Karpas-422 (cell line): ENCODE data around the gene UBE2Q2. TPM values are rescaled to one million over a fixed set of nuclear protein-coding genes. Genes with fewer than 3 reads are reported as not detected.
"Not testable (repeated sequence)": the region's sequence is repeated elsewhere in the genome, so short reads cannot be mapped to it uniquely, and the experiment has no call there.

ENCODE experiments used
- DNase-seq: peaks from one replicate; pipeline ENCODE4 v3.0.0-alpha.2; 2015
- H2AFZ ChIP-seq: fragments of 200-600 bp; sonication (generic); 2 replicates; pipeline ENCODE4 v1.6.1; 2014; ENCODE audit warnings: antibody characterized with exemption, low read length, mixed read lengths
- H3K27ac ChIP-seq: fragments of 200-600 bp; sonication (generic); 2 replicates; pipeline ENCODE4 v1.5.1; 2014; ENCODE audit warnings: mild to moderate bottlenecking, low read length, moderate library complexity
- H3K27me3 ChIP-seq: fragments of 200-600 bp; sonication (generic); 2 replicates; pipeline ENCODE4 v1.6.1; 2014; ENCODE audit warnings: low read length, mixed read lengths
- H3K36me3 ChIP-seq: fragments of 200-600 bp; sonication (generic); 2 replicates; pipeline ENCODE4 v1.6.1; 2014; ENCODE audit warnings: low read length, mixed read lengths; ENCODE audit not compliant: insufficient read depth
- H3K4me1 ChIP-seq: fragments of 200-600 bp; sonication (generic); 2 replicates; pipeline ENCODE4 v1.6.1; 2014; ENCODE audit warnings: mild to moderate bottlenecking, low read length, mixed read lengths
- H3K4me2 ChIP-seq: fragments of 200-600 bp; sonication (generic); 2 replicates; pipeline ENCODE4 v1.6.1; 2014; ENCODE audit warnings: low read length, low read depth, mild to moderate bottlenecking; ENCODE audit not compliant: poor library complexity, severe bottlenecking
- H3K4me3 ChIP-seq: fragments of 200-600 bp; sonication (generic); 2 replicates; pipeline ENCODE4 v1.5.1; 2014; ENCODE audit warnings: mild to moderate bottlenecking, antibody characterized with exemption, low read length, mixed read lengths
- H3K79me2 ChIP-seq: fragments of 200-600 bp; sonication (generic); 2 replicates; pipeline ENCODE4 v1.6.1; 2014; ENCODE audit warnings: mild to moderate bottlenecking, low read length, mixed read lengths
- H3K9ac ChIP-seq: fragments of 200-600 bp; sonication (generic); 2 replicates; pipeline ENCODE4 v1.6.0; 2014; ENCODE audit warnings: low read length
- H3K9me2 ChIP-seq: fragments of 200-600 bp; sonication (generic), shearing (Covaris generic); replicated peaks from 2 replicates; pipeline ENCODE4 v1.6.0; 2014; ENCODE audit warnings: mild to moderate bottlenecking, low read length, moderate library complexity; ENCODE audit not compliant: insufficient read depth
- H3K9me3 ChIP-seq: fragments of 300-700, 200-600 bp; sonication (generic); 2 replicates; pipeline ENCODE4 v1.6.1; 2014; ENCODE audit warnings: low read length, mixed read lengths
- H4K20me1 ChIP-seq: fragments of 200-600 bp; sonication (generic); 2 replicates; pipeline ENCODE4 v1.6.1; 2014; ENCODE audit warnings: mild to moderate bottlenecking, antibody characterized with exemption, low read length, low read depth; ENCODE audit not compliant: insufficient read depth
- total RNA-seq: library from RNA; depleted of rRNA; stranded (reverse); fragments of >200 nt; shearing (Covaris generic); gene quantifications from 2 replicates; pipeline ENCODE4 v1.2.3, GENCODE V29; 2014; ENCODE audit warnings: low replicate concordance

Gene UBE2Q2
- total RNA-seq, 1 experiment from 2014 or later = 36.3 TPM

DNA sequence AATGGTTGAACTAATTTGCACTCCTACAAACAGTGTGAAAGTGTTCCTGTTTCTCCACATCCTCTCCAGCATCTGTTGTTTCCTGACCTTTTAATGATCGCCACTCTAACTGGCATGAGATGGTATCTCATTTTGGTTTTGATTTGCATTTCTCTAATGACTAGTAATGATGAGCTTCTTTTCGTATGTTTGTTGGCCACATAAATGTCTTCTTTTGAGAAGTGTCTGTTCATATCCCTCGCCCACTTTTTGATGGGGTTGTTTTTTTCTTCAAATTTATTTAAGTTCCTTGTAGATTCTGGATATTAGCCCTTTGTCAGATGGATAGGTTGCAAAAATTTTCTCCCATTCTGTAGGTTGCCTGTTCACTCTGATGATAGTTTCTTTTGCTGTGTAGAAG lies 67.1 kb downstream of the UBE2Q2 start:
- not testable (repeated sequence) for DNase-seq, H3K27ac ChIP-seq, H3K4me3 ChIP-seq, H2AFZ ChIP-seq, H4K20me1 ChIP-seq, H3K9ac ChIP-seq, H3K4me2 ChIP-seq, H3K27me3 ChIP-seq, H3K4me1 ChIP-seq, H3K9me2 ChIP-seq, H3K9me3 ChIP-seq
- Histone ChIP-seq H3K36me3 (peaks cover 57% of the 10 kb centered on the region), H3K79me2 (peaks cover 88% of the 10 kb centered on the region)

DNA sequence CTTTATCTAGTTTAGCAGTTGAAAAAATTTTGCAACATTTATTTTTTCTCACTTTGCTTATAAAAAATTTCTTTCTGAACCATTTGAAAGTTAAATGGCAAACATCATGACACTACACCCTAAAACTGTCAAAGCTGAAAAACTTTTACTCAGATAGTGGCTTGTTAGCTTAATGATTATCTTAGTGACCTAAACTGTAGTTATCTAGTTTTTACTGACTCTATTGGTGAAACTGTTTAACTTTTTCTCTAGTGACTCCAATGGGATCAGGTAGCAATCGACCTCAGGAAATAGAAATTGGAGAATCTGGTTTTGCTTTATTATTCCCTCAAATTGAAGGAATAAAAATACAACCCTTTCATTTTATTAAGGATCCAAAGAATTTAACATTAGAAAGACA lies 73.7 kb downstream of the UBE2Q2 start:
- no peaks in the 10 kb centered on the region for H3K27me3 ChIP-seq
- H3K9ac ChIP-seq = no peak overlapping the region
- no peak overlapping the region for H3K27ac ChIP-seq
- no peak overlapping the region for H3K4me2 ChIP-seq
- no peaks in the 10 kb centered on the region for H3K9me3 ChIP-seq
- H2AFZ ChIP-seq = no peak overlapping the region
- no peaks in the 10 kb centered on the region for H3K9me2 ChIP-seq
- peaks cover 69% of the 10 kb centered on the region for H3K79me2 ChIP-seq
- no peaks in the 10 kb centered on the region for H3K4me1 ChIP-seq
- no peaks in the 10 kb centered on the region for H4K20me1 ChIP-seq
- no peak for DNase-seq
- no peak overlapping the region for H3K4me3 ChIP-seq
- H3K36me3 ChIP-seq = peaks cover 42% of the 10 kb centered on the region

DNA sequence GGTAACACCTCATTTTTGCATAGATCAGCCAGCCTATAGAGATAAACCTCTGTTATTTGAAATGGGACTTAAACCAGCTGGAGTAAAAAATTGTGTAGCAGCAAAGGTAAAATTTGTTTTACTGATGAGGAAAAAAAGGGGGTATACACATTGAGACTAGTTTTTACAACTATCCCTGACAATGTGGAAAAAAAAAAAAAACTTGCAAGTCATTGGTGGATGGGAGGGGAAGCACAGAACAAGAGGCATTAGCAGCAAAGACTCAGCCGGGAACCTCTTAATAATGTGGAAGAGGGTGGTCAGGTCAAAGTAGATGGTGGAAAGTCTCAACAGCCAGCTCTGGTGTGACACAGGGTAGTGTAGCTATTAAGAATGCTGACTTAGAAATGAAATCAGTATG lies 74.9 kb downstream of the UBE2Q2 start:
- Histone ChIP-seq H3K9ac (no peak overlapping the region), H3K27ac (no peak overlapping the region), H2AFZ (no peak overlapping the region), H3K79me2 (peaks cover 72% of the 10 kb centered on the region), H3K9me2 (no peaks in the 10 kb centered on the region), H3K4me1 (peaks cover 11% of the 10 kb centered on the region), H3K36me3 (peaks cover 42% of the 10 kb centered on the region), H3K4me3 (no peak overlapping the region), H3K9me3 (no peaks in the 10 kb centered on the region), H4K20me1 (no peaks in the 10 kb centered on the region), H3K4me2 (no peak overlapping the region), H3K27me3 (no peaks in the 10 kb centered on the region)
- no peak for DNase-seq

DNA sequence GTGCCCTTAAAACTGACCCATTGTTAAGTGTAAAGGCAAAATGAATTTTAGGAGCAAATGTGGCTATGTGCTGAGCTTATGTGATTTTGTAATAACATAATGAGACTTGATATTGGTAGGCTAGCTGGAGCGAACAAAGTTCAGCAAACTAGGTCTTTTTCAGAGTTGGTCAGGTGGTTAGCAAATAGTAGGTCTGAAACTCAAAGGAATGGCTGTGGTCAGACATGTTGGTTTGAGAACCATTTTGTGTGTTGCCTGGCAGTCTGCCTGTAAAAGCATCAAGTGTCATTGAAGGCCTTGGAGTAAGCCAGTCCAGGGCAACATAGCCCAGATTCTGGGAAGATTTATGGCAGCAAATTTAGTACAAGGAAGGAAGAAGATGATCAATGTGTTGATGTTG lies 76.8 kb downstream of the UBE2Q2 start:
- no peaks in the 10 kb centered on the region for H3K27me3 ChIP-seq
- DNase-seq = no peak
- H2AFZ ChIP-seq = no peak overlapping the region
- no peaks in the 10 kb centered on the region for H3K9me3 ChIP-seq
- H3K9me2 ChIP-seq = no peaks in the 10 kb centered on the region
- H3K36me3 ChIP-seq = peaks cover 30% of the 10 kb centered on the region; the same call in 1 of the 2 replicates
- H3K9ac ChIP-seq = no peak overlapping the region
- peaks cover 28% of the 10 kb centered on the region for H3K4me1 ChIP-seq
- no peak overlapping the region for H3K27ac ChIP-seq
- no peak overlapping the region for H3K4me3 ChIP-seq
- H4K20me1 ChIP-seq = no peaks in the 10 kb centered on the region; the same call in 1 of the 2 replicates
- H3K4me2 ChIP-seq = no peak overlapping the region
- peaks cover 73% of the 10 kb centered on the region for H3K79me2 ChIP-seq

DNA sequence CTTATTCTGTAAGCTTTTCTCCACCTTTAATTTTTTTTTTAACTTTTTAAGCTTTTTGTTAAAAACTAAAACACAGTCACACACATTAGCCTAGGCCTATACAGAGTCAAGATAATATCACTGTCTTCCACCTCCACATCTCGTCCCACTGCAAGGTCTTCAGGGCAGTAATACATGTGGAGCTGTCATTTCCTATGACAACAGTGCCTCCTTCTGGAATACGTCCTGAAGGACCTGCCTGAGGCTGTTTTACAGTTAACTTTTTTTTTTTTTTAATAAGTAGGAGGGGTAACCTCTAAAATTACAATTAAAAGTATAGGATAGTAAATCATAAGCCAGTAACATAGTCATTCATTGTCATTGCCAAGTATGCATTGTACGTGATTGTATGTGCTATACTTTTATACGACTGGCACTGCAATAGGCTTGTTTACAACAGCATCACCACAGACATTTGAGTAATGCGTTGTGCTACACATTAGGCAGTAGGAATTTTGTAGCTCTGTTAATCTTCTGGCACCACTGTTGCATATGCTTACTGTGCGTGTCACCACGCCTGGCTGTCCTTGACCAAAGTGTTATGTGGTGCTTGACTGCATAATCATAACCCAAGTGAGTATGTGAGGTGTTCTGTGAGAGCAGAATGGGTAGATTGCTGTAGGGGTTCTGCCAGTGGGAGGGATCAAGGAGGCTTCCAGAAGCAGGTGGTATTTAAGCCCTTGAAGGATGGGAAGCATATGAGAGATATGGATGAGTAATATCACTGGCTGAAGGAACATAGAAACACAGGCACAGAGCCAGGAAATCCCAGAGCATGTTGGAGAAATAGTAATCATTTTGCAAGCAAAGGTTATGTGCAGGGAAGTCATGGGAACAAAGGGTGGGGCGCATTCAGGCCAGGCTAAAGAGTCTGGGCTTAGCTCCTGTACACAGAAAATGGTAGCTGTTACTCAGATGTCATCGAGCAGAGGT lies 78.8 kb downstream of the UBE2Q2 start:
- Histone ChIP-seq H3K27ac (no peak overlapping the region), H3K4me2 (no peak overlapping the region), H3K27me3 (no peaks in the 10 kb centered on the region), H3K9ac (no peak overlapping the region), H3K9me3 (no peaks in the 10 kb centered on the region), H2AFZ (no peak overlapping the region), H3K4me1 (peaks cover 48% of the 10 kb centered on the region), H3K79me2 (peaks cover 81% of the 10 kb centered on the region), H3K36me3 (peaks cover 27% of the 10 kb centered on the region; the same call in 1 of the 2 replicates), H3K4me3 (no peak overlapping the region), H3K9me2 (no peaks in the 10 kb centered on the region), H4K20me1 (peaks cover 14% of the 10 kb centered on the region; the same call in 1 of the 2 replicates)
- DNase-seq = peak; percentile 69

DNA sequence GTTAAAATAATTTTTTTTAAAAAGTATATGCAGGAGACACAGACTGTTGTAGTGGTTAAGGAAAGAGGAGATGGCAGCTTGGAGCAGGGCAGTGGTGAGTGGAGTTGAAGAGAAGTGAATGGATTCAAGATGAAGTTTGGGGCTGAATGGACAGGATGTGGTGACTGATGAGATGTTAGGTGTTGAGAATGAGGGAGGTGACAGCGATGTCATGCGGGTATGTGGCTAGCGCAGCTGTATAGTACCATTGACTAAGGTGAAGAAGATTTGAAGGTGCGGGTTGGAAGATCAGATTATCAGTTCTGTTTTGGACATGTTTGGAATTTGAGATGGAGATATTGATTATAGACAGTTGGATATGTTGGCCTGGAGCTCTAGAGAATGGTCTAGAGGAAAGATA lies 80.5 kb downstream of the UBE2Q2 start:
- no peak overlapping the region for H3K4me3 ChIP-seq
- DNase-seq = no peak
- peaks cover 14% of the 10 kb centered on the region; the same call in 1 of the 2 replicates for H4K20me1 ChIP-seq
- H3K9me2 ChIP-seq = no peaks in the 10 kb centered on the region
- peaks cover 13% of the 10 kb centered on the region; the same call in 1 of the 2 replicates for H3K36me3 ChIP-seq
- H3K9ac ChIP-seq = no peak overlapping the region
- H3K4me2 ChIP-seq = no peak overlapping the region
- peaks cover 71% of the 10 kb centered on the region for H3K79me2 ChIP-seq
- H3K27me3 ChIP-seq = no peaks in the 10 kb centered on the region
- peaks cover 58% of the 10 kb centered on the region for H3K4me1 ChIP-seq
- no peaks in the 10 kb centered on the region for H3K9me3 ChIP-seq
- no peak overlapping the region for H2AFZ ChIP-seq
- H3K27ac ChIP-seq = no peak overlapping the region

DNA sequence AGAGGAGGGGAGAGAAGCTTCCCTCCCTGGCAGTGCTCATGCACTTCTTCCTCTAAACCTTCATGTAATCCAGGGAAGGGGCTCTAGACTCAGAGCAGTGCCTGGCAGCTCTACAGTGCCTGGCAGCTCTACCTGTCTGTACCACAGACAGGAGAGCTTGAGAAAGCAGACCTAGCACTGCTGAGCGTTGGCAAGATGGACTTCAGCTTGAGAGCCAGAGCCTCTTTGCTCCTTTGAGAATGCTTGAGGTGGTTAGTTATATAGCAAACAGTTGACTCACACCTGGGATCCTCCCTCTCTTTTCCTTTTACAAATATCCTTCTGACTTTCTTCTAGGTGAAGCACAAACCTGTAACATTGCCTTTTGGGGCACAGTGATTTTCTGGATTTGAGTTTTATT lies 81.3 kb downstream of the UBE2Q2 start:
- DNase-seq = no peak
- Histone ChIP-seq H3K9me3 (no peaks in the 10 kb centered on the region), H3K4me3 (no peak overlapping the region), H3K4me1 (peaks cover 58% of the 10 kb centered on the region), H4K20me1 (peaks cover 14% of the 10 kb centered on the region; the same call in 1 of the 2 replicates), H3K36me3 (peaks cover 8% of the 10 kb centered on the region; the same call in 1 of the 2 replicates), H3K27me3 (no peaks in the 10 kb centered on the region), H3K9ac (no peak overlapping the region), H3K27ac (no peak overlapping the region), H2AFZ (no peak overlapping the region), H3K4me2 (no peak overlapping the region), H3K79me2 (peaks cover 67% of the 10 kb centered on the region), H3K9me2 (no peaks in the 10 kb centered on the region)

DNA sequence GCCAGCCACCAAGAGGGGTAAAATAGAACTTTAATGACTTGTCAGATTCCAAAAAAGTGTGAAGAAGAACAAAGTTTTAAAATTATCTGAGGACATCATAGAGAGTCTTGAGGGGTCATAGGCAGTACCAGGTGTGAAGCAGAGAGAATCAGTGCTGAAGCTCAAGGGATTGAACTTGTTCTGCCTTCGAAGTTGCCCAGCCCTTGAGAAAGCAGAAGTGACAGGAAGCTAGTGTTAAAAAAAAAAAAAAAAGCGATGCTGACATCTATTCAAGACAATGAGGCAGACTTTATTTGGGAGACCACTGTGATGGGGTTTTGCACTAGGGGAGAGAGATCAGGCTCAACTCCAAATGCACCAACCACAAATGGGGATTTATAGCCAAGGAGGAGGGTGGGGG lies 82.2 kb downstream of the UBE2Q2 start:
- peak; percentile 70 for DNase-seq
- Histone ChIP-seq H3K4me2 (no peak overlapping the region), H3K4me3 (no peak overlapping the region), H3K79me2 (peaks cover 59% of the 10 kb centered on the region), H3K9ac (no peak overlapping the region), H2AFZ (no peak overlapping the region), H3K27me3 (no peaks in the 10 kb centered on the region), H4K20me1 (peaks cover 14% of the 10 kb centered on the region; the same call in 1 of the 2 replicates), H3K9me3 (no peaks in the 10 kb centered on the region), H3K27ac (no peak overlapping the region), H3K4me1 (peaks cover 58% of the 10 kb centered on the region), H3K36me3 (peaks cover 11% of the 10 kb centered on the region; the same call in 1 of the 2 replicates), H3K9me2 (no peaks in the 10 kb centered on the region)
